HFFc6 (cell line): Measurements from ENCODE around the gene KRT82. TPM values are rescaled to one million over a fixed set of nuclear protein-coding genes. Genes with fewer than 3 reads are reported as not detected.

Experiments
- DNase-seq: peaks from one replicate; pipeline ENCODE4 v3.0.0-alpha.2; 2018
- H3K27ac Mint-ChIP-seq: 2 replicates; pipeline ENCODE4 v1.8.0; 2020; ENCODE audit warnings: mild to moderate bottlenecking, mixed read lengths
- H3K27me3 Mint-ChIP-seq: 2 replicates; pipeline ENCODE4 v1.8.0; 2021; ENCODE audit warnings: mild to moderate bottlenecking, moderate library complexity, mixed read lengths; ENCODE audit not compliant: insufficient read depth
- H3K36me3 Mint-ChIP-seq: 2 replicates; pipeline ENCODE4 v1.8.0; 2021; ENCODE audit warnings: low read depth, mixed read lengths
- H3K4me1 Mint-ChIP-seq: 2 replicates; pipeline ENCODE4 v1.8.0; 2020; ENCODE audit warnings: low read depth, mixed read lengths
- H3K4me3 Mint-ChIP-seq: 2 replicates; pipeline ENCODE4 v1.8.0; 2020; ENCODE audit warnings: mild to moderate bottlenecking, moderate library complexity, mixed read lengths
- H3K9me3 Mint-ChIP-seq: 2 replicates; pipeline ENCODE4 v1.8.0; 2020; ENCODE audit warnings: mild to moderate bottlenecking, mixed read lengths
- CTCF ChIP-seq: fragments of 200-600 bp; sonication (generic); IDR thresholded peaks from 2 replicates; pipeline ENCODE4 v1.5.0; 2021; ENCODE audit warnings: antibody characterized with exemption, mild to moderate bottlenecking
- total RNA-seq, 6 experiments: library from RNA; stranded (reverse); fragmentation: NEBNext Ultra II Directional; extraction: Animal tissue kit (Norgen Biotek cat#: 25700); gene quantifications; 2 replicates in 1 of 6; 3 replicates in 5 of 6; pipeline ENCODE4 v1.2.3, GENCODE V29; 2021

KRT82 gene
- total RNA-seq, 6 experiments from 2014 or later, result not detected

GRCh38 chr12:52437508-52437907 is 31.4 kb upstream of the KRT82 start:
- TF ChIP-seq CTCF, result no peak
- peaks cover 53% of the 10 kb centered on the region for H3K4me1 Mint-ChIP-seq

GRCh38 chr12:52436828-52437474 is 30.8 kb upstream of the KRT82 start:
- Mint-ChIP-seq H3K27me3 (peaks cover 23% of the 10 kb centered on the region), H3K9me3 (no peaks in the 10 kb centered on the region), H3K4me1 (peaks cover 47% of the 10 kb centered on the region), H3K4me3 (no peak overlapping the region), H3K27ac (no peak overlapping the region), H3K36me3 (no peaks in the 10 kb centered on the region)
- no peak for DNase-seq
- no peak for TF ChIP-seq CTCF

More at GRCh38 chr12:52437508-52437907, 31.4 kb upstream of the KRT82 start:
- Mint-ChIP-seq H3K4me3 (no peak overlapping the region), H3K27ac (no peak overlapping the region), H3K36me3 (no peaks in the 10 kb centered on the region), H3K27me3 (peaks cover 23% of the 10 kb centered on the region), H3K9me3 (no peaks in the 10 kb centered on the region)
- DNase-seq, result no peak

GRCh38 chr12:52436000-52436827 is 30.1 kb upstream of the KRT82 start:
- H3K27ac Mint-ChIP-seq, result no peak overlapping the region

GRCh38 chr12:52435659-52435999 is 29.5 kb upstream of the KRT82 start:
- Mint-ChIP-seq H3K27ac (no peak overlapping the region), H3K36me3 (no peaks in the 10 kb centered on the region), H3K9me3 (no peaks in the 10 kb centered on the region), H3K27me3 (peaks cover 28% of the 10 kb centered on the region), H3K4me3 (no peak overlapping the region), H3K4me1 (peaks cover 34% of the 10 kb centered on the region)
- TF ChIP-seq CTCF, result no peak
- DNase-seq, result no peak

More at GRCh38 chr12:52436000-52436827, 30.1 kb upstream of the KRT82 start:
- Mint-ChIP-seq H3K4me1 (peaks cover 40% of the 10 kb centered on the region), H3K4me3 (no peak overlapping the region), H3K36me3 (no peaks in the 10 kb centered on the region), H3K9me3 (no peaks in the 10 kb centered on the region), H3K27me3 (peaks cover 23% of the 10 kb centered on the region)
- no peak for DNase-seq
- no peak for TF ChIP-seq CTCF

- Mint-ChIP-seq H3K36me3 (no peaks in the 10 kb centered on the region), H3K4me1 (peaks cover 27% of the 10 kb centered on the region), H3K27ac (no peak overlapping the region), H3K27me3 (peaks cover 28% of the 10 kb centered on the region), H3K9me3 (no peaks in the 10 kb centered on the region), H3K4me3 (no peak overlapping the region)
- DNase-seq, result peak; percentile 4
- TF ChIP-seq CTCF, result no peak
Measured at GRCh38 chr12:52434760-52435530, 28.8 kb upstream of the KRT82 start.
